ENCODE data around the gene CEP19.

GRCh38 chr3:196700801-196701200, 11.2 kb downstream of the CEP19 start:
- TF ChIP-seq CTCF (tag by site-specific recombination; IDR thresholded peaks at IDR 0.05) (no peak), ZNF174 (tag by site-specific recombination; IDR thresholded peaks at IDR 0.05) (no peak), ZSCAN4 (tag by site-specific recombination; IDR thresholded peaks at IDR 0.05) (no peak), BCL11A (tag by site-specific recombination; IDR thresholded peaks at IDR 0.05; ENCODE audit: low read depth) (no peak)
- TF ChIP-seq, protein P1, sequence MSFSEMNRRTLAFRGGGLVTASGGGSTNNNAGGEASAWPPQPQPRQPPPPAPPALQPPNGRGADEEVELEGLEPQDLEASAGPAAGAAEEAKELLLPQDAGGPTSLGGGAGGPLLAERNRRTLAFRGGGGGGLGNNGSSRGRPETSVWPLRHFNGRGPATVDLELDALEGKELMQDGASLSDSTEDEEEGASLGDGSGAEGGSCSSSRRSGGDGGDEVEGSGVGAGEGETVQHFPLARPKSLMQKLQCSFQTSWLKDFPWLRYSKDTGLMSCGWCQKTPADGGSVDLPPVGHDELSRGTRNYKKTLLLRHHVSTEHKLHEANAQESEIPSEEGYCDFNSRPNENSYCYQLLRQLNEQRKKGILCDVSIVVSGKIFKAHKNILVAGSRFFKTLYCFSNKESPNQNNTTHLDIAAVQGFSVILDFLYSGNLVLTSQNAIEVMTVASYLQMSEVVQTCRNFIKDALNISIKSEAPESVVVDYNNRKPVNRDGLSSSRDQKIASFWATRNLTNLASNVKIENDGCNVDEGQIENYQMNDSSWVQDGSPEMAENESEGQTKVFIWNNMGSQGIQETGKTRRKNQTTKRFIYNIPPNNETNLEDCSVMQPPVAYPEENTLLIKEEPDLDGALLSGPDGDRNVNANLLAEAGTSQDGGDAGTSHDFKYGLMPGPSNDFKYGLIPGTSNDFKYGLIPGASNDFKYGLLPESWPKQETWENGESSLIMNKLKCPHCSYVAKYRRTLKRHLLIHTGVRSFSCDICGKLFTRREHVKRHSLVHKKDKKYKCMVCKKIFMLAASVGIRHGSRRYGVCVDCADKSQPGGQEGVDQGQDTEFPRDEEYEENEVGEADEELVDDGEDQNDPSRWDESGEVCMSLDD (tag by site-specific recombination; IDR thresholded peaks at IDR 0.05): no peak

Measured in HEK293 (cell line).